AG10803 (cell line): ENCODE data around the gene TUBB4B.

Experiments
- DNase-seq: peaks from one replicate; pipeline ENCODE4 v3.0.0; 2010; ENCODE audit warnings: low read depth
- H3K4me3 ChIP-seq: 2 replicates; pipeline ENCODE4 v1.5.1; 2011; ENCODE audit warnings: mild to moderate bottlenecking, low read length, control low read depth
- TF ChIP-seq, protein P1 (sequence below): conservative IDR thresholded peaks from 2 replicates; pipeline ENCODE4 v1.5.1; 2011; ENCODE audit warnings: mild to moderate bottlenecking, low read length, control low read depth, inconsistent platforms

TUBB4B gene

DNA sequence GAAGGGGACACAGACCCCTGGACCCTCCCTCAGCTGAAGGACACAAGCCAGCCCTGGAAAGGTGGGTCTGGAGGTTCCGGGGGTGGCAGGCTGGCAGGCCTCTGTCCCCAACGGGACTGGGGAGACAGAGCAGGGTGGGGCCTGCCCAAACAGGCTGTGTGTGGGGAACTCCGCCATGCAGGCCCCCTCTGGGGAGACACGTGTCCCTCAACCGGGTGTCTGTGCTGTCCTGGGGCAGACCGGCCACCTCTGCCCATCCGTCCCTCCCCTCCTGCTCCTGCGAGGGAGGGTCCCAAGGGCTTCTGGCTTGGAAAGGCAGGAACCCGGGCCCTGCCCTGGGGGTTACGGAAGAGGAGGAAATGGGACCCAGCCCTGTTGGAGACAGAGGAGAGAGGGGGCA lies 9.0 kb upstream of the TUBB4B start:
- no peak for DNase-seq
- H3K4me3 ChIP-seq = no peak overlapping the region
- TF ChIP-seq, protein P1, sequence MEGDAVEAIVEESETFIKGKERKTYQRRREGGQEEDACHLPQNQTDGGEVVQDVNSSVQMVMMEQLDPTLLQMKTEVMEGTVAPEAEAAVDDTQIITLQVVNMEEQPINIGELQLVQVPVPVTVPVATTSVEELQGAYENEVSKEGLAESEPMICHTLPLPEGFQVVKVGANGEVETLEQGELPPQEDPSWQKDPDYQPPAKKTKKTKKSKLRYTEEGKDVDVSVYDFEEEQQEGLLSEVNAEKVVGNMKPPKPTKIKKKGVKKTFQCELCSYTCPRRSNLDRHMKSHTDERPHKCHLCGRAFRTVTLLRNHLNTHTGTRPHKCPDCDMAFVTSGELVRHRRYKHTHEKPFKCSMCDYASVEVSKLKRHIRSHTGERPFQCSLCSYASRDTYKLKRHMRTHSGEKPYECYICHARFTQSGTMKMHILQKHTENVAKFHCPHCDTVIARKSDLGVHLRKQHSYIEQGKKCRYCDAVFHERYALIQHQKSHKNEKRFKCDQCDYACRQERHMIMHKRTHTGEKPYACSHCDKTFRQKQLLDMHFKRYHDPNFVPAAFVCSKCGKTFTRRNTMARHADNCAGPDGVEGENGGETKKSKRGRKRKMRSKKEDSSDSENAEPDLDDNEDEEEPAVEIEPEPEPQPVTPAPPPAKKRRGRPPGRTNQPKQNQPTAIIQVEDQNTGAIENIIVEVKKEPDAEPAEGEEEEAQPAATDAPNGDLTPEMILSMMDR = no peak

DNA sequence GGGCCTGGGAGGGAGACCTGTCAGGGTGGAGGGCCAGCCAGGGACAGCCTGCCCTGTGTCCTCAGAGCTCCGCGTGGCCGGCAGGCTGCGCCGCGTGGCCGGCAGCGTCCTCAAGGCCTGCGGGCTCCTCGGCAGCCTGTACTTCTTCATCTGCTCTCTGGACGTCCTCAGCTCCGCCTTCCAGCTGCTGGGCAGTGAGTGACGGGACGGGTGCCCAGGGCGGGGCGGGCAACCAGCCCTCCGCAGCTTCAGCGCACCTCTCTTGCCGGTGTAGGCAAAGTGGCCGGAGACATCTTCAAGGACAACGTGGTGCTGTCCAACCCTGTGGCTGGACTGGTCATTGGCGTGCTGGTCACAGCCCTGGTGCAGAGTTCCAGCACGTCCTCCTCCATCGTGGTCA lies 8.6 kb upstream of the TUBB4B start:
- TF ChIP-seq, protein P1 = no peak
- H3K4me3 ChIP-seq = no peak overlapping the region
- no peak for DNase-seq

DNA sequence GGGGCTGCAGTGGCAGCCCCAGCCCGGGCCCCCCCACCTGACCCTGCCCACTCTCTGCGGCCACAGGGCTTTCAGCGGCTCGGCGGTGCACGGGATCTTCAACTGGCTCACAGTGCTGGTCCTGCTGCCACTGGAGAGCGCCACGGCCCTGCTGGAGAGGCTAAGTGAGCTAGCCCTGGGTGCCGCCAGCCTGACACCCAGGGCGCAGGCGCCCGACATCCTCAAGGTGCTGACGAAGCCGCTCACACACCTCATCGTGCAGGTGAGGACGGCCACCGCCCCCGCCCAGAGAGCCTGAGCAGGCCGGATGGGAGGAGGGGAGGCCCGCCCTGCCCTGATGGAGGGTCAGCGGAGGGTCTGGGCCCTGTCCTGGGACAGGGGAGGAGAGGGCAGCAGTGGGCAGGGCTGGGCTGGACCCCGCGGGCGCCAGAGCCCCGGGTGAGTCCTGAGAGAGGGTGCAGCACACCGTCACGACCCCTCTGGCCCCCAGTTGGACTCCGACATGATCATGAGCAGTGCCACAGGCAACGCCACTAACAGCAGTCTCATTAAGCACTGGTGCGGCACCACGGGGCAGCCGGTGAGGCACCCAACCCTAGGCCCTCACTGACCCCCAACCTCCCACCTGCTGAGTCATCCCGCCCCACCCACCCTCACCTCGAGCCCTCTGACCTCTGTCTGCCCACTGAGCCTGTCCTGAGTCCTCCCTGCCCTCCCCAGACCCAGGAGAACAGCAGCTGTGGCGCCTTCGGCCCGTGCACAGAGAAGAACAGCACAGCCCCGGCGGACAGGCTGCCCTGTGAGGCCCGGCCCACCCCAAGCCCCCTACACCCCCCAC lies 7.7 kb upstream of the TUBB4B start:
- no peak overlapping the region for H3K4me3 ChIP-seq
- TF ChIP-seq, protein P1 = no peak
- DNase-seq = no peak

DNA sequence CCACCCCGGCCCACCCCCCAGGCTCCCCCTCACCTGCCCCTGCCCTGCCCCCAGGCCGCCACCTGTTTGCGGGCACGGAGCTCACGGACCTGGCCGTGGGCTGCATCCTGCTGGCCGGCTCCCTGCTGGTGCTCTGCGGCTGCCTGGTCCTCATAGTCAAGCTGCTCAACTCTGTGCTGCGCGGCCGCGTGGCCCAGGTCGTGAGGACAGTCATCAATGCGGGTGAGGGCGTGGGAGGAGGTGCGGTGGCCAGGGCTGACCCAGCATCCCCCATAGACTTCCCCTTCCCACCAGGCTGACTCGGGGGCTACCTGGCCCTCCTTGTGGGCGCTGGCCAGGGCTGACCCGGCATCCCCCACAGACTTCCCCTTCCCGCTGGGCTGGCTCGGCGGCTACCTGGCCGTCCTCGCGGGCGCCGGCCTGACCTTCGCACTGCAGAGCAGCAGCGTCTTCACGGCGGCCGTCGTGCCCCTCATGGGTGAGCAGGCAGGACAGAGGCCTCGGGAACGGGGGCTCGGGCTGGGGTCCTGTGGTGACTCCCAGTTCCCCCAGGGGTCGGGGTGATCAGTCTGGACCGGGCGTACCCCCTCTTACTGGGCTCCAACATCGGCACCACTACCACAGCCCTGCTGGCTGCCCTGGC lies 6.9 kb upstream of the TUBB4B start:
- DNase-seq = no peak
- TF ChIP-seq, protein P1 = no peak
- no peak overlapping the region for H3K4me3 ChIP-seq

DNA sequence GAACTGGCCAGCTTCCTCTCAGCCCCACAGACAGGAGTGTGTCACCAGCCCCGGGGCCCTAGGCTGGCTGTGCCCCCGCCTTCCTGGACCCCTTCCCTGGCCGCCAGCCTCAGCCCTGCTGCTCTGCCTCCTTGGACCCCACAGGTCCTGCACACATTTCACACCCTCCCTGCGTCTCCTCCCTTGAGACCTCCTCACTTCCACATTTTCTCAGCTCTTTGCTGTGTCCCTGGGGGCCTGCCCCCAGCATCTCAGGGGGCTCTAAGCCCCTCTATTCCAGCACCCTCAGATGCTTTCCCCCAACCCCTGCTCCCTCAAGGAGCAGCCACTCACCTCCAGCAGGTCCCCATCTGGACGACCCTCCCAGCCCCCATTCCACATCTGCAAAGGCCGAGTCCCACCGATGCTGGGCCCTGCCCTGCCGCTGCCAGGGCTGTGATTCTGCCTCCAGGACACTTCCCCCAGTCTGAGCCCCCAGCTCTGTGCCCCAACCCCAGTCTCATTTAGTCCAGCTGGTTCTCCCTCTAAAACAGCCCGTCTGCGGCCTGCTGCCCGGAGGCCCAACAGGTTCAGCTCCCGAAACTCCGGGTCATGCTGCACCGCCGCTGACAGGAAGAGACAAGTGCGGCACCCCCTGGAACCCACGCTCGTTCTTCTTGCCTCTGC lies 6.2 kb upstream of the TUBB4B start:
- TF ChIP-seq, protein P1 = no peak
- no peak for DNase-seq
- no peak overlapping the region for H3K4me3 ChIP-seq

DNA sequence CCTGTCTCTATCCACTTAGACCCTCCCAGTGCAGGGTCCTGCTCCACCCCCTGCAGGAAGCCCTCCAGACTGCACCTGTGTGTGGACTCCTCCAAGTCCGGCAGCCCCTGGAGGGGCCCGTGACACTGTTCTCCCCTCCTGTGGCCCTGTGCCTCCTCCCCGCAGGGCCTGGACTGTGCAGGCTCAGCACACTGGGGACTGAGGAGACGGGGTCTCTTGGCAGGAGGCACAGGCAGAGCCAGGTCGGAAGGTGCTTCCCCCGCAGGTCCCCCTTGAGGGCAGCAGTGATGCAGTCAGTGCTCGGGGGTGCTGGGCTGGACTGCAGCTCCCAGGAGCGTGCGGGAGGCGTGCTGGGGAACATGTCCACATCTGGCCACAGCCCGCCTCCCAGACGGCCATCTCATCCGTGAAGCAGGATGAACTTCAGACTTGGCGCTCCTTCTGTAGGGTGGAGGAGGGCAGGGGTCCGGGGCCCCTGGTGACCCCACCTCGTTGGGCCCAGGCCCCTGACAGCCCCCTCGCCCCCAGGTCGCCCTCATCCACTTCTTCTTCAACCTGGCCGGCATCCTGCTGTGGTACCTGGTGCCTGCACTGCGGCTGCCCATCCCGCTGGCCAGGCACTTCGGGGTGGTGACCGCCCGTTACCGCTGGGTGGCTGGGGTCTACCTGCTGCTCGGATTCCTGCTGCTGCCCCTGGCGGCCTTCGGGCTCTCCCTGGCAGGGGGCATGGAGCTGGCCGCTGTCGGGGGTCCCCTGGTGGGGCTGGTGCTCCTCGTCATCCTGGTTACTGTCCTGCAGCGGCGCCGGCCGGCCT lies 5.5 kb upstream of the TUBB4B start:
- TF ChIP-seq, protein P1 = 0 out of 2 replicates have a peak, but pooled peaks have one; percentile 4
- no peak overlapping the region for H3K4me3 ChIP-seq
- DNase-seq = no peak
